GM18499 (cell line): ENCODE measurements around the gene SIRPA.

ENCODE experiments used
- ATAC-seq: cut with Tn5 transposase; IDR thresholded peaks from one replicate; pipeline ENCODE4 v1.9.1; 2021; ENCODE audit warnings: moderate number of reproducible peaks; ENCODE audit not compliant: insufficient read depth, unreplicated experiment

The SIRPA gene

DNA sequence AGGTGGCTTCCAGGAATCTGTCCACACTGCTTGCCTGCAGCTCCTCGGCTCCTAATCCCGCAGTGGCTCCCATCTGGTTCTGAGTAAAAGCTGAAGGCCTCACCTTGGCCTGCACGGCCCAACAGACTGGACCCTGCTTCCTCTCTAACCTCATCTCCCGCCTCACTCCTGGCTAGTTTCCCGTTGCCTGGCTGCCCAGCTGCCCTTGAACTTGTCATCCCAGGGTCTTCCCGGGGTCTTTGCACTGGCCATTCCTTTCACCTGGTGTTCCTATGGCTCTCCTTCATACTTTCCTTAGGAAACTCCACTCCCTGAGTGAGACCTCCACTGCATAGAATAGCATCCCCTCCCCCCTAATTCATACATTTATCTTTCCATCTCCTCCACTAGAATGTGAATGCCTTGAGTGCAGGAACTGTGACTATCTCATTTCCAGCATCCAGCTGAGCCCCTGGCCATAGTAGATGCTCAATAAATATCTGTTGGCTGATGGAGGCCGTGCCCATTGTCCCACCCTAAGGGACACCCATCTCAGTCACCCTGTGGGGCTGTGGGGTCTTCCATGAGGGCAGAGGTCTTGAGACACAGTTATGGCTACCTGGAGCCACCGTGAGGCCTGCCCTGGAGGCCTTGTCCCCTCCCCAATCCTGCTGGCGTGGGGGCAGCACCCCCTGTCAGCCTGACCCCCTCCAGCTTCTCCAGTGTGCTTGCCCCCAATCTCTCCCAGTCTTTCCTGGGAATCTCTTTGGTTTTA lies 9.1 kb upstream of the SIRPA start:
- ATAC-seq = no peak

DNA sequence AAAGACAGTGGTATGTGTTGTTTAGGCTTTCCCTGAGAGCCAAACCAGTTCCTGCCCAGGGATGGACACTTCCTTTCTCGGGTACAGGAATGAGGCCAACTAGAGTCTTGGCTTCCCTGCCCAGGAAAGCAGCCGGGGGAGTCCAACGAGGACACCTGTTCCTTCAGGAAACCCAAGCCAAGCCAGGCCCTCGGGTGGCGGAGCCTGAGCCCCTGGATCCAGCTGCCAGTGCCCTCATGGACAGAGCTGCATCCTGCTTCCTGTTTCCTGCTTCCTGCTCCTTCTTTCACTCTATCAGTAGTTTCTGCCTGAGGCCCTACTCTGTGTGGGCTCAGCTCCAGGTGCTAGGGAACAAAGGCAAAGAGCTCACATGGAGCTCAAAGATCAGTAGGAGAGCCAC lies 7.9 kb upstream of the SIRPA start:
- no peak for ATAC-seq

DNA sequence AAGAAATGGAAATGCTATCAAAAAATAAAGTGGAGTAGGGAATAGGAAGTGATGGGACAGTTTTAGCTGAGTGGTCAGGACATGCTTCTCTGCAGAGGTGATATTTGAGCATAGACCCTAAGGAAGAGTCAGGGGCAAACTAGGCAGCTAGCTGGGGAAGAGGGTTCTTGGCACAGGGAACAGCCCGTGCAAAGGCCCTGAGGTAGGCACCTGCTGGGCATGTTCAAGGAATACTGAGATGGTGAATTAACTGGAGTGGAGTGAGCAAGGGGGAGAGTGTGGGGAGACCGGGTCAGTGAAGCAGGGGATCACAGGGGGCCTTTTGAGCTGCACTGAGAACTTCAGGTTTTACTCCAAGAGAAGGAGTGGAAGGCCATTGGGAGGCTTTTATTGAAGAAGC lies 7.5 kb upstream of the SIRPA start:
- no peak for ATAC-seq

DNA sequence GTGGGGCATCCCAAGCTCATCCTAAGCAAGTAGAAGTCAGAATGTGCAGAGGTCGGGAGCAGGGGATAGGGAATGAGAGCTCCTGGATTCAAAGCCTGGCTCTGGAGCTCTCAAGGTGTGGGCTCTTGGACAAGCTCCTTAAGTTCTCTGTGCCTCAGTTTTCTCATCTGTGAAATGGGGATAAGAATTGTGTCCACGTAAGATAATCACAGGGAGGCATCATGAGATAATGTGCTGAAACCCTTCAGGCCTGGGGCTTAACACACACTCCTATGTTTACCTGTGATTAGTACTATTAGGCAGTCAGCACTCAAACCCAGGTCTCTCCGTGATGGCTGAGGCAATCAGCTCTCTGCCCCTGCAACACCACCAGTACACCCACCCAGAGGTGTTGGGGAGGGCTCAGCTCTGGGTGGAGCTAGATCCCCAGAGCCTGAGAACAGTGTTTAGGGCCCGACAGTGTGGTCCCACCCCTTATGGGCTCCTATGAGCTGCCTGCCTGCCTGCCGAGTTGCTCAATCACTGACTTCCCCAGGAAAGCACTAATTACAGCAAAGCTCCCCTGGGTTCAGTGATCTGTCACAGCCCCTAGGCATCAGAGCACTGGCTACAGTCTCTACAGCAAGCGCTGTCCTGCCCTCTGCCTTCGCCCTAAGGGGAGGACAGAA lies 6.3 kb upstream of the SIRPA start:
- no peak for ATAC-seq

DNA sequence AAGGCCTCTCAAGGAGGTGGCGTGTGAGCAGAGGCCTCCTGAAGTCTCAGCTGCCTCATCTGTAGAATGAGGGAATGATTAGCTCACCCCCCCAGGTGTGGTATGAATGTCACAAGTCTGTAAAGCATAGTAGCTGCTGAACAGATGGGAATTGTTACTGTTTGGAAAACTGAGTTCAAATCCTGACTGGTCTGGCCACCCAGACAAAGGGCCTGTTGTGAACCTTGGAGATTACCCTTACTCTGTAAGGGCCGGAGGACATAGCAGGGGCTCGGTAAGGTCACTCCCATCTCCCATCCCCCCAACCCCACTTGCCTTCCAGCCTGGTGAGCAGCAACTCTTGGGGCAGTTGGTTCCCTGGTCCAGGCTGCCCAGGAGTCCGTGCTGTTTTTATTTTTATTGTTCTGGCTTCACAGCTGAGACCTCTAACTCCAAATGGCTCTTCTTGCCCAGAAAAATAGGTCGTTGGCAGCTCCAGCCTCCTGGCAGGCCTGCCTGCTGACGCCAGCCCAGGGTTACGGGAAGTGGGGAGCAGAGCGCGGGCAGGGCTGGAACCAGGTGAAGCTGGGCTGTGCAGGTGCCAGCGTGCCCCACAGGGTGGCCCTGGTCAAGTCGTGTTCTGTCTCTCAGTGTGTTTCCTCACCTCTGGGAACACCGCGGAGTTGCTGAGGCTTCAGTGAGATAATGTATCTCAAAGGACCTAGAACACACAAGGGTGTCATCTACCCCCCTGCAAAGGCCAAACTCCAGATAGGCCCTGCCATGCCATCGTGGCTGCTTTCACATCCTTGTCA lies 4.5 kb upstream of the SIRPA start:
- no peak for ATAC-seq

DNA sequence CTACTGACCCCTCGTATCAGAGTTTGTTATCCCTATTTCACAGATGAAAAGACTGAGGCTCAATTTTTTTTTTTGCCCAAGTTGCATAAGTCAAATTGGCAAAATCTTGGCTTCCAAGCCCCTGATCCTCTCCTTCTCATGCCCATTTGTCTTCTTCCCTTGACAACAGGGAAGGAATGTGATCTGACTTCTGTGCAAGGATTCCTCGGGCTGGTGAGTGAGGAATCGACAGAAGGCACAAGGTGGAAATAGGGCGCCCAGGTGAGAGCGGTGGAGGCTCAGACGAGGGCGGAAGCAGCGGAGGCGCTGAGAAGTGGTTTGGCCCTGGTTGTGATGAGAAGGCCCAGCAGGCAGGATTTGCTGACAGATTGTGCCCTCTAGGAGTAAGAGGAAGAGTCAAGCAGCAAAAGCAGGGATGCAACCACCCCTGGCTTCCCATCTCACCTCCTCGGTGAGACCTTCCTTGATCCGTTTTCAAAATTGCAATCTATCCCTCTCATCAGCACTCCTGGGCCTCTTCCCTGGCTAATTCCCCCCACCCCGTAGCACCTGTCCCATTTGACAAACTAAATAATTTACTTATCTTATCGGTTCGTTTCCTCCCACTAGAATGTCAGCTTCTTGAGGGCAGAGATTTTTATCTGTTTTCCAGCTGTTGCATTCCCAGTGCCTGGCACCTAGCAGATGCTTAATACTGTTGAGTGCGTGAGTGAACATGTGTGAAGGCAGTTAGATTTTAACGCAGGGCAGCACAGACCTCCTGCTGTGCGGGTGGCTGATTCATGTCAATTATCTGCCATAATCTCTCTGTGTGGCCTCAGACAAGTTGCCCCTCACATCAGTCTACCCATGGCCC lies 3.7 kb upstream of the SIRPA start:
- ATAC-seq = no peak

DNA sequence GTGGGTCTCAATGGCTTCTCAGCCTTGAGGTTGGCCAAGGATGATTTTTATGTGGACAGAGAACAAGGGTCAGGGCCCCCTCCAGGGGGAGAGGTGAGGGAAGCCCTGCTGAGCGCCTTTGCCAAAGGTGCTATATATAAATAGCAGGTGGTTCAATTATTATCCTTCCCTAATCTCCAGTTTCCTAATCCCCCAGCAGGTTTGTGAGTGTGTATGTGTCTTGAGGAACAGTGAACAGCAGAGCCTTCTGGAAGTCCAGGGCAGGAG lies 3.2 kb upstream of the SIRPA start:
- ATAC-seq = no peak

DNA sequence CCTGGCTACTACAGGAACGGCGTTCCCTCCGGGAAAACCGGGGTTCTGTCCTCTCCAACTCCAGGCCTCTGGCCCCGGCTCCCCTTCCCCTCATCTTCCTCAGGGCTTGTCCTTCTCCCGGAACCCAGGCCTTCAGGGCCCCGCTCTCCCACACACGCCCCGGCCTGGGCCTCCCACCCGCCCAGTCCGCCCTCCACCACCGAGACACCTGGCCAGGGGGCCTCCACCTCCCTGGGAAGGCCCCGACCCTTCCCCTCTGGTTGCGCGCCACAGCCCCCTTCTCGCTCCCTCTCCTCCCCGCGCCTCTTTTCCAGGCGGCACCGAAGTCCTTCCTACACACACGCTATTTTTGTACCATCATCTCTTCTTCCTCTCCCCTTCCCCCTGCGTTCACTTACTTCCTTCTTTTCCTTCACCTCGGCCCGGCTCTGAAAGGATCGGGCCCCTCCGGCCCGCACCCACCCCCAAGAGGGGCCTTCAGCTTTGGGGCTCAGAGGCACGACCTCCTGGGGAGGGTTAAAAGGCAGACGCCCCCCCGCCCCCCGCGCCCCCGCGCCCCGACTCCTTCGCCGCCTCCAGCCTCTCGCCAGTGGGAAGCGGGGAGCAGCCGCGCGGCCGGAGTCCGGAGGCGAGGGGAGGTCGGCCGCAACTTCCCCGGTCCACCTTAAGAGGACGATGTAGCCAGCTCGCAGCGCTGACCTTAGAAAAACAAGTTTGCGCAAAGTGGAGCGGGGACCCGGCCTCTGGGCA lies 1.3 kb upstream of the SIRPA start:
- ATAC-seq = no peak

DNA sequence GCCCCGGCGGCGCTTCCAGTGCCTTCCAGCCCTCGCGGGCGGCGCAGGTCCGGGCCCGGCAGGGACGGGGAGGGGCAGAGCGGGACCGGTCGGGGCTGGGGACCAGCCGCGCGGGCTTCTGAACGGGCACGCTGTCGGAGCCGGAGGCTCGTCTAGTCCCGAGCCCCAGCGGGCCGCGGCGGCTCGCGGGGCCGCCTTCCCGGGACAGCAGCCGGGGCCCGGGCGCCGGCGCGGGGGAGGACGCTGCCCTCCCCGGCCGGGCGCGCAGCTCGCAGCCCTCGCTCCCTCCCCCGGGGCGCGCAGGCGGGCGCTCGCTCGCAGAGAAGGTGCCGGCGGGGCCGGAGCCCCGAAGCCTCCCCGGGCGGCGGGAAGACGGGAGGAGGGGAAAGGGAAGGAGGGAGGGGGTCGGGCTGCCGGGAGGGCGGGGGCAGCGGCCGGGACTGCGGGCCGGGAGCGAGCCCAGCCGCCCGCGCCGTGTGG lies 696 bp upstream of the SIRPA start:
- ATAC-seq = no peak

DNA sequence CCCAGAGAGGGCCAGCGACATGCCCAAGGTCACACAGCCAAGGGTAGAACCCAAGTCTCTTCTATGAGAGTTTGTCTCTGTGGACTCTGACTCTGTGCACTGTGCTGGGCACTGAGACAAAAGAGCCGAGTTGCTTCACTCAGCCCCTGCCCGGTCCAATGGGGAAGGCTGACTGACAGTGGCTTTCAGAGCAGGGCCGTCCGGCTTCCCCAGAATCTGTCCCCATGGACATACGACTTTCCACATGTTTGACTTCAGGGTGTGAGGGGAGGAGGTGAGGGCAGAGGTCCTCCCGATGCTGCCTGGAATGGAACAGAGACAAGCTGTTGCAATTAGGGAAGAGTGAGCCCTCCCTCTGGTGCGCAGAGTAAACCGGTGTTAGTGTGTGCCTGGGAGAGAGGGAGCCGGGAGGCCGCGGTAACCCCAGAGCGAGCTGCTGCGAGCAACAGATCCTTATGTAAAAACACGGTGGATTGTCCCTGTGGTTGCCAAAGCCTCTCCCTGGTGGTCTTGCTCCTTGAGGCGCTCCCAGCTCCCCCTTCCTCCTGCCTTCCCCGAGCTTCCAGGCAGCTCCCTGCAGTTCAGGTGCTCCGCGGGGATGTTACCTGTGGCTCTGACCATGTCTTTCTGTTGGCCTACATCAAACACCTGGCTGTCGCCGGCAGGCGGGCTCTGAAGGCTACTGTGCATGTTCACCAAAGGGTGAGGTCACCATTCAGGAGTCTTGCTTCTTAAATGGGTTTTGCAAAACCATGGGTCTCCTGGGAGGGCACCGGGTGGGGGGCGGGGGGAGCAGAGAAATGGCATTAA lies 672 bp downstream of the SIRPA start:
- ATAC-seq = no peak

DNA sequence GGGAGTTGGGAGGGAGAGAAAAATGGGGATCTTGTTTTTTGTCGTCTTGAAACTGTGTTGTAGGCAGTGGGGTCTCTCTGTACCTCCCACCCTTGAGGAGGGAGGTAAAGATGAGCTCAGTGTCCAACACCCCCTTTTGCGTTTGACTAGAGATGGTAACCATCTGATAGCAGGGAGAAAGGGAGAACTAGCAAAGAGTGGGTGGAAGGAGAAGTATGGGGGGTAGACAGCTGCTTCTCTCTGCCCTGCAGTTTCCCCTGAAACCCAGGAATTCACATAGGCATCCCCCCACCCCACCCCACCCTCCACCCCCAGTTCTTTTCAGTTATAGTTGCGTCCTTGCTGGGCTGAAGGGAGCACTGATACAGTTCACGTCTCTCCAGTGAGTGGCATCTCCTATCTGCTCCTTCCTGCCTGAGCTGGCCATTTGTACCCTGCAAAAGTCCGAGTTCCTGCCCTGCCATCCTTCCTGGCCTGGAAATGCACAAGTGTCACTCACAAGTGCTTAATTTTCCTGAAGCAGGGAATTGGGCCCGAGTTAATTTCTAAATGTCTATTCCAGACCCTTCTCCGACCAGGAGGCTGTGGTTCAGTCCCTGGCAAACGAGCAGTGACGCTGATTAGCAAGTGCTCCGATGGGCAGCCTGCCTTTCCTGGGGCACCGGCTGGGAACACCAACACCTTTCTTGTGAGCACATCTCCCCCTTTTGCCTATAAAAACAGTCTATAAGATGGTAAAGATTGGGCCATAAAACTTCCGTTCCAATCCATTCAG lies 1.5 kb downstream of the SIRPA start:
- no peak for ATAC-seq

DNA sequence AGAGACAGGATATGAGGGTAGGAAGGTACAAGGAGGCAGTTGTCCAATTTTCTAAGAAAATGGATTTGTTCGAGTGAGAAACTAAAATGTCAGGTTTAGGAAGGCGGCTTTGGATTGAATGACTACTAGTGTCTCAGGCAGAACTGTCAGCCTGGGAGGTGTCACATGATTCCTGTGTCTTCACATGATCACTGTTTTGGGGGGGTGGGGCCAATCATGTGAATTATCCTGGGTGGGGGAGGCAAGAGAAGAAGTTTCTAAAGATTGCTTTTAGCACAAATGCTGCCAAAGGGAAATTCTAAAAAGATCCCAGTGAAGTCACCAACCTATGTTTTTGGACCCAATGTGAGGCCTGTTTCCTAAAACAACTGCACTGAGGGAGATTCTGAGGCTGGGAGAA lies 2.3 kb downstream of the SIRPA start:
- ATAC-seq = no peak

DNA sequence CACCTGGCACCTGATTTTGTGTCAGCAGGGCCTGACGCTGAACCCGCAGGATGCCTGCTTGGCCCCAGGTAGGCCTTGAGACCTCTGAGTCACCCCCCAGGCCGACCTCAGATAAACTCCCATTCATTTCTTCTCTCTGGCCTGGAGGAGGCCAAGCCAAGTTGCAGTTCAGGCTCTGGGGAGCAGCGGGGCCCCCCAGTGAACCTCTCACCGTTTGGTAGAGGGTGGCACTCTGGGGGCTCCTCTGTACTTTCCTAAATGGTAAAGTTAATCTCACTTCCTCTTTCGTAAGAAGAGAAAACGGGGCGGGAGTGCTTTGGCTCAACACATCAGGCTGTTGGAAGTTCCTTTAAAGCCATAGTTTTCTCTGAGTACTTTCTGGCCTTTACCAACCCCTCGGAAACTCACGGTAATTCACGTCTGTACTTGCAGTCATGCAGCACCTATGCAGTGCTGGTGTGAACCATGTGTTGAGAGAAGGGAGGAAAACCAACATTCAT lies 2.8 kb downstream of the SIRPA start:
- ATAC-seq = no peak

DNA sequence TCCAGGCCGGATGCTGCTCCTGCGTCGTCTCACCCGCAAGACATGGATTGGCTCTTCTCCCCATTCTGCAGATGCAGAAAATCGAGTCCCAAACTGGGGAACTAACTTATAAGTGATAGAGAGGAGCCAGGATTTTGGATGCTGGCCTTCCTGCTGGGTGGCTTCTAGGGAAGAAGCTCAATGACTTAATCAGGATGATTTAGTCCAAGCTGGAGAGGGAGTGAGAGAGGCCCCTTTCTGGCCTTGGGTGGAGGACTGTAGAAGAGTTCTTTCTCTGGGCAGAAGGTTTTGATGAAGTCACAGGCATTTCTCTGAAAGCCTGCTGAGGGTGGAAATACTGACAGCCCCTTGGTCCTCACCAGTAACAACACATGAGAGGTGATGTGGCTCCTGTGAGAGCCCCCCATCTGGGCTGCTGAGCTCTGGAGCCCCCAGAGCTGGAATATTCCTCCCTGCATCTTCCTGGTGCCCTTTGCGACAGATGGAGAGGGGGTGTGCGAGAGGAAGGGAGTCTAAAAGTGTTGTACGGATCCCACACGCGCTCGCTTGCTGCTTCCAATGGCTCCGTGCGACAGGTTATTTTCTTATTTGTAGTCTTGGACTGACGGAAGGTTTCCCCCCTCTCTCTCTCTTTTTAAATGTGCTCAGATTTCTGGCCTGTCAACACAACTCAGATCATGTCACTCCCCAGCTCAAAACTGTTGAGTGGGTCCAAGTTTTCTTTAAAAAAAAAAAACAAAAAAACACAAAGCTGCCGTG lies 3.5 kb downstream of the SIRPA start:
- no peak for ATAC-seq

DNA sequence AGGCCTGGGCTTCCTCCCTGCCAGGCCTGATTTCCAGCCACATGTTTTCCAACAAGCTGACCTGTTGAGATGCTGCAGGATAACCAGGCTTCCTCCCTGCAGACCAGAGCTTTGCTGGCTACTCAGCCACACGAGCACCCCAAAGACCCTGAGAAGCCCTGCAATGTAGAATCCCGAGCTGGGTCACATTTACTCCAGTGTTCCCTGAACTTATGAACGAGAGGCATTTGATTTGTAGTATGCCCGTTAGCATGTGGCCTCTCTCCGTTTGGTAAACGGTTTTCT lies 4.0 kb downstream of the SIRPA start:
- no peak for ATAC-seq

DNA sequence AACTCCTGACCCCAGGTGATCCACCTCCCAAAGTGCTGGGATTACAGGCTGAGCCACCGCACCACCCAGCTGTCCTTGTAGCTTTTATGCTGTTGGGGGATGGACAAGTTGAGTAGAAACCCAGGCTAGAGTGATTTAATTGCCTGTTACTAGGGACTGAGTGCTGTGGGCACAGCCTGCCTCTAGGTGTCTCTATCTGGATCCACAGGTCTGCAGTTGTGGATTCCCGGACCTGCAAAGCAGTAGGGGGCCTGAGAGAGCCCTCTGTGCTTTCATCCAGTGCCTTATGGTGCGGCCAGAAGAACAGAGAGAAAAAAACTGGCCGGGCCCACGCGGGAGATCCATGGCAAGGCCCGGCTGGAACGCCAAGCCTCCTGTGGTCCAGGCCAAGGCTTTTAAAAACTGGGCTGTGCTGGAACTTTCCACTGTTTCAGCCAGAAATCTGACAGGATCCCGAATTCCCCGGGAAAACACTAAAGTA lies 5.2 kb downstream of the SIRPA start:
- no peak for ATAC-seq

DNA sequence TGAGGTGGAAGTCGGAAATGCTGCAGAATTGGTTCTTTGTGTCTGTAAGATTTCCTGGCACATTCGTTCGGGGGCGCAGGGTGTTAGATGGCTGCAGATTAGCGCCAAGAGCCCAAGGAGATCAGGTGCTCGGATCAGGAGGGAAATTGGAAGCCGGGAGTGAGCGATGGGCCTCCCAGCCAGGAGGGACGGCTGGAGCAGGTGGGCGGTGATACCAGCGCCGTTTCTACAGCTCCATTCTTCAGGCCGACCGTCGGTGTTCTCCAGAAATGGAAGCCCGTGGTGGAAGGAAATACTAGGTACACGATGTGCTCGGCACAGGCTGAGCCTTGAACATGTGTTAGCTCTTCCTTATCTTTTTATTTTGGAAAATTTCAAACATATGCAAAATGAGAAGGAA lies 6.5 kb downstream of the SIRPA start:
- ATAC-seq = no peak

DNA sequence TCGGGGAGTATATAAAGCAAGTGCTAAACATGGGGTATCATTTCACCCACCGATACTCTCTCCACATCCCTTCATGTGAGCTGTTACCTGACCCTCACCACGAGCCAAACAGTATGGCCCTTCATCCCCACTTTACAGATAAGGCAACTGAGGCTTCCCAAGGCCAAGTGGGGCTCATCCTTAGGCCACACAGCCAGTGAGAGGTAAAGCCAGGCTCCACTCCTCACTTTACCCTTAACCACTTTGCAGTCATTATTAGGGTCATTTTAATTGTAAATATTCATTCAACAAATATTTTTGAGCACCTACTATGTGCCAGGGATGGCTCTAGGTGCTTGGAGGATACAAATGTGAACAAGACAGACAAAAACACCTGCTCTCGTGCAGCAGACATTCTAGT lies 7.0 kb downstream of the SIRPA start:
- no peak for ATAC-seq
